Measurements from ENCODE around the gene KIAA0040. TPM values are rescaled to one million over a fixed set of nuclear protein-coding genes. Genes with fewer than 3 reads are reported as not detected.

The KIAA0040 gene
- total and polyA plus RNA-seq, 4 donors: 4.6 to 12.0 (median 5.7) TPM

- no peaks in the 10 kb centered on the region for H3K27me3 ChIP-seq (ENCODE audit: control insufficient read depth in 4 of 4, insufficient read depth in 4 of 4, low read length in 3 of 4)
- H3K27ac ChIP-seq (ENCODE audit: low read depth in 1 of 2, low read length in 2 of 2): peak overlapping the region; percentile 52 to 57
- TF ChIP-seq YY1 (IDR thresholded peaks at IDR 0.05): no peak
- peak in 1 of 2 donors; percentile 43 for TF ChIP-seq JUND (IDR thresholded peaks at IDR 0.05)
- no peak for TF ChIP-seq FOXA1 (IDR thresholded peaks at IDR 0.05)
- TF ChIP-seq ATF3 (IDR thresholded peaks at IDR 0.05): no peak
- TF ChIP-seq EGR1 (IDR thresholded peaks at IDR 0.05; ENCODE audit: low read depth in 2 of 2): no peak
- TF ChIP-seq FOXA2 (IDR thresholded peaks at IDR 0.05): no peak
- peak; percentile 71 to 86 for TF ChIP-seq HNF4A (conservative IDR thresholded peaks at IDR 0.05)
- TF ChIP-seq RXRA (IDR thresholded peaks at IDR 0.05): peak; percentile 23 to 82
- no peak for TF ChIP-seq GABPA (IDR thresholded peaks at IDR 0.05 in 1 of 2, conservative IDR thresholded peaks at IDR 0.05 in 1 of 2)
- TF ChIP-seq CTCF (IDR thresholded peaks at IDR 0.05; ENCODE audit: low read depth, low read length, missing input control): no peak
- TF ChIP-seq, protein P1, sequence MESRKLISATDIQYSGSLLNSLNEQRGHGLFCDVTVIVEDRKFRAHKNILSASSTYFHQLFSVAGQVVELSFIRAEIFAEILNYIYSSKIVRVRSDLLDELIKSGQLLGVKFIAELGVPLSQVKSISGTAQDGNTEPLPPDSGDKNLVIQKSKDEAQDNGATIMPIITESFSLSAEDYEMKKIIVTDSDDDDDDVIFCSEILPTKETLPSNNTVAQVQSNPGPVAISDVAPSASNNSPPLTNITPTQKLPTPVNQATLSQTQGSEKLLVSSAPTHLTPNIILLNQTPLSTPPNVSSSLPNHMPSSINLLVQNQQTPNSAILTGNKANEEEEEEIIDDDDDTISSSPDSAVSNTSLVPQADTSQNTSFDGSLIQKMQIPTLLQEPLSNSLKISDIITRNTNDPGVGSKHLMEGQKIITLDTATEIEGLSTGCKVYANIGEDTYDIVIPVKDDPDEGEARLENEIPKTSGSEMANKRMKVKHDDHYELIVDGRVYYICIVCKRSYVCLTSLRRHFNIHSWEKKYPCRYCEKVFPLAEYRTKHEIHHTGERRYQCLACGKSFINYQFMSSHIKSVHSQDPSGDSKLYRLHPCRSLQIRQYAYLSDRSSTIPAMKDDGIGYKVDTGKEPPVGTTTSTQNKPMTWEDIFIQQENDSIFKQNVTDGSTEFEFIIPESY (IDR thresholded peaks at IDR 0.05): peak; percentile 57
- TF ChIP-seq NR2F2 (IDR thresholded peaks at IDR 0.05): no peak
- TF ChIP-seq SP1 (IDR thresholded peaks at IDR 0.05): peak; percentile 64
- TF ChIP-seq REST (IDR thresholded peaks at IDR 0.05): peak; percentile 27
- TF ChIP-seq HNF4G (IDR thresholded peaks at IDR 0.05): no peak
- TF ChIP-seq RAD21 (IDR thresholded peaks at IDR 0.05): no peak
- TF ChIP-seq TAF1 (conservative IDR thresholded peaks at IDR 0.05): no peak
- TF ChIP-seq, protein P2, sequence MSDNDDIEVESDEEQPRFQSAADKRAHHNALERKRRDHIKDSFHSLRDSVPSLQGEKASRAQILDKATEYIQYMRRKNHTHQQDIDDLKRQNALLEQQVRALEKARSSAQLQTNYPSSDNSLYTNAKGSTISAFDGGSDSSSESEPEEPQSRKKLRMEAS (IDR thresholded peaks at IDR 0.05): peak; percentile 42
- DNase-seq (ENCODE audit: low spot score): no peak
- 30% methylated on average over 1 of the region's 1 CpG for WGBS
- no peak overlapping the region for H3K4me3 ChIP-seq (ENCODE audit: low read depth in 1 of 3, low read length in 3 of 3)
- no peaks in the 10 kb centered on the region for H3K36me3 ChIP-seq (ENCODE audit: control insufficient read depth in 4 of 4, insufficient read depth in 3 of 4, low read depth in 1 of 4, low read length in 3 of 4)
- H3K4me1 ChIP-seq (ENCODE audit: control insufficient read depth in 4 of 4, insufficient read depth in 4 of 4, low read length in 3 of 4): peaks cover 0 to 28% (median 18%) of the 10 kb centered on the region in 4 donors
- no peak overlapping the region for H3K9ac ChIP-seq (ENCODE audit: low read depth in 1 of 2, low read length in 2 of 2)
- H3K9me3 ChIP-seq (ENCODE audit: control insufficient read depth in 4 of 4, low read length in 3 of 4): no peaks in the 10 kb centered on the region
These were observed 55.2 kb downstream of the KIAA0040 start for GRCh38 chr1:175137369-175137768.
